Urinary bladder (tissue), 4 donors: ENCODE measurements around the gene P2RX2. TPM values are rescaled to one million over a fixed set of nuclear protein-coding genes. Genes with fewer than 3 reads are reported as not detected.

ENCODE experiments used
- DNase-seq: peaks from one replicate; pipeline ENCODE4 v3.0.0-alpha.2; 2015; ENCODE audit errors: extremely low spot score
- H3K27ac ChIP-seq: one replicate; pipeline ENCODE4 v1.5.1; 2013; ENCODE audit warnings: low read depth, mild to moderate bottlenecking, moderate library complexity
- H3K36me3 ChIP-seq: one replicate; pipeline ENCODE4 v1.6.1; 2013; ENCODE audit warnings: mild to moderate bottlenecking, moderate library complexity; ENCODE audit not compliant: insufficient read depth
- H3K4me1 ChIP-seq: one replicate; pipeline ENCODE4 v1.6.1; 2013; ENCODE audit warnings: mild to moderate bottlenecking, moderate library complexity; ENCODE audit not compliant: insufficient read depth
- H3K4me3 ChIP-seq: one replicate; pipeline ENCODE4 v1.5.1; 2013; ENCODE audit warnings: low read depth, low read length
- WGBS: extraction: QIAGEN DNeasy Blood & Tissue Kit; methylation state at CpG from one replicate; pipeline ENCODE4 v1.1.7; 2013; 5-methylcytosine and 5-hydroxymethylcytosine counted together
- polyA plus RNA-seq: library from polyadenylated mRNA; stranded (reverse); fragments of 200-250 nt; gene quantifications from one replicate; pipeline ENCODE4 v1.2.3, GENCODE V29; 2013
- small RNA-seq: library from RNA; depleted of rRNA; stranded (forward); fragments of <200 nt; gene quantifications from one replicate; pipeline ENCODE3, GENCODE V24; 2014
- total RNA-seq: library from RNA; depleted of rRNA; stranded (reverse); fragments of >200 nt; gene quantifications from one replicate; pipeline ENCODE4 v1.2.3, GENCODE V29; 2014
- donor health status: healthy with polysubstance abuse.
- donor health status: healthy.

Gene P2RX2
- total and polyA plus RNA-seq, 2 donors = 0.37 TPM; not detected in 1

GRCh38 chr12:132668191-132669088 lies 49.9 kb downstream of the P2RX2 start:
- 95% methylated on average over 30 of the region's 30 CpGs for WGBS
- peaks cover 6% of the 10 kb centered on the region for H3K36me3 ChIP-seq
- H3K27ac ChIP-seq = no peak overlapping the region
- no peaks in the 10 kb centered on the region for H3K4me1 ChIP-seq
- no peak for DNase-seq
- no peak overlapping the region for H3K4me3 ChIP-seq

GRCh38 chr12:132669166-132669879 lies 50.7 kb downstream of the P2RX2 start:
- peaks cover 6% of the 10 kb centered on the region for H3K36me3 ChIP-seq
- H3K4me1 ChIP-seq = no peaks in the 10 kb centered on the region
- WGBS = 92% methylated on average over 17 of the region's 17 CpGs
- no peak for DNase-seq
- no peak overlapping the region for H3K4me3 ChIP-seq
- H3K27ac ChIP-seq = no peak overlapping the region

Small RNAs within 50 kb of the gene (small RNA-seq; reads per million reads assigned to genes)
- gene MIR6763 = not detected

Other genes starting within 250 kb of the P2RX2 start
- 4.0 TPM for gene FBRSL1, start 128.6 kb upstream of the P2RX2 start, total RNA-seq
- 46.1 TPM for gene FBRSL1, start 128.6 kb upstream of the P2RX2 start, polyA plus RNA-seq
- not detected for gene LRCOL1, start 8.2 kb upstream of the P2RX2 start, total RNA-seq
- 0.15 TPM for gene LRCOL1, start 8.2 kb upstream of the P2RX2 start, polyA plus RNA-seq
- 49.7 TPM for gene POLE, start 68.6 kb downstream of the P2RX2 start, total RNA-seq
- gene POLE, start 68.6 kb downstream of the P2RX2 start, polyA plus RNA-seq = 17.9 TPM
- gene PXMP2, start 68.8 kb downstream of the P2RX2 start, total RNA-seq = 17.4 TPM
- gene PXMP2, start 68.8 kb downstream of the P2RX2 start, polyA plus RNA-seq = 31.2 TPM
- 12.3 TPM for gene PGAM5, start 92.1 kb downstream of the P2RX2 start, total RNA-seq
- gene PGAM5, start 92.1 kb downstream of the P2RX2 start, polyA plus RNA-seq = 19.2 TPM
- gene ANKLE2, start 143.1 kb downstream of the P2RX2 start, total RNA-seq = 40.8 TPM
- gene ANKLE2, start 143.1 kb downstream of the P2RX2 start, polyA plus RNA-seq = 25.6 TPM
- 64.4 TPM for gene GOLGA3, start 210.1 kb downstream of the P2RX2 start, total RNA-seq
- 22.5 TPM for gene GOLGA3, start 210.1 kb downstream of the P2RX2 start, polyA plus RNA-seq